Activated CD8-positive, alpha-beta memory T cell treated with anti-CD3 and anti-CD28 coated beads for 48 hours (primary cell): ENCODE data around the gene CHRNB1.
A peak's percentile ranks its signal among the peaks of the same experiment; 100 is the strongest.

Experiments
- DNase-seq, 3 experiments: peaks; one replicate each; pipeline ENCODE4 v3.0.0-alpha.2; 2020; ENCODE audit warnings: low read depth in 2 of 3, low spot score in 2 of 3

Gene CHRNB1, protein sequence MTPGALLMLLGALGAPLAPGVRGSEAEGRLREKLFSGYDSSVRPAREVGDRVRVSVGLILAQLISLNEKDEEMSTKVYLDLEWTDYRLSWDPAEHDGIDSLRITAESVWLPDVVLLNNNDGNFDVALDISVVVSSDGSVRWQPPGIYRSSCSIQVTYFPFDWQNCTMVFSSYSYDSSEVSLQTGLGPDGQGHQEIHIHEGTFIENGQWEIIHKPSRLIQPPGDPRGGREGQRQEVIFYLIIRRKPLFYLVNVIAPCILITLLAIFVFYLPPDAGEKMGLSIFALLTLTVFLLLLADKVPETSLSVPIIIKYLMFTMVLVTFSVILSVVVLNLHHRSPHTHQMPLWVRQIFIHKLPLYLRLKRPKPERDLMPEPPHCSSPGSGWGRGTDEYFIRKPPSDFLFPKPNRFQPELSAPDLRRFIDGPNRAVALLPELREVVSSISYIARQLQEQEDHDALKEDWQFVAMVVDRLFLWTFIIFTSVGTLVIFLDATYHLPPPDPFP

DNA sequence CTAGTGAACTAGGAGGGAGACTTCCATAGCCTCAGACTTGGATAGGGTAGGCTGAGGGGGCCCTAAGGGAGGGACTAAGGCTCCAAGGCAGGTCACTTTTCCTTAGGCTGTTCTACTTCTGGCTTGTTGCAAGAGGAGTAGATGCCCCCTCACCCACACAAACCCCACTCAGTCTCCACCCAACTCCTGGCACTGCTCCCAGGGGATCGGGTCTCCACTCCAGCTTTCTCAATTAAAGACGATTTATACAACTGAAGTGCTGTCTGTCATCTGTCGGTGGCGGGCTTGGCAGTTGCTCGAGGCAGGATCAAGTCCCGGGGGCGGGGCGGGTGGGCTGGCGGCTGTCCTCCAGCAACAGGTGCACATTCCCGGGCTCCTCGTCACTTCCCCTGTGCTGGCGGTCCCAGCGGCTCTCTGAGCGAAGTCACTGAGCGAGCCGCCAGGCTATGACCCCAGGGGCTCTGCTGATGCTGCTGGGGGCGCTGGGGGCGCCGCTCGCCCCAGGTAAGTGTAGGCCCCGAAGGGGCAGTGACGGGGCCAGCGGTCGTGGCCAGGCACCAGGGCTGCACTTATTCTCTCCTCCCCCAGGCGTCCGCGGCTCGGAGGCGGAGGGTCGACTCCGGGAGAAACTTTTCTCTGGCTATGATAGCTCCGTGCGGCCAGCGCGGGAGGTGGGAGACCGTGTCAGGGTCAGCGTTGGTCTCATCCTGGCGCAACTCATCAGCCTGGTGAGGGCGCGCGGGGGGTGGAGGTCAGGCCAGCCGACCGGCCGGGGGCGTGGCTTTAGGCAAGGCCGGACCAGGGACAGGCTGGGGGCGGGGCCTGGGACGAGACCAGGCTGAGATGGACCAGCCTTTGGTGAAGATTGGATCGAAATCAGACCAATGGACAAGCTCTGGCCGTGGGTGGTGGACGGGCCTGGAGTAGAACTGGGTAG, at the start of gene CHRNB1:
TSS of gene CHRNB1 (plus strand) at position 380 of the 937 bp plus-strand sequence. CDS start at position 447, 67 bp downstream.
- DNase-seq: no peak

DNA sequence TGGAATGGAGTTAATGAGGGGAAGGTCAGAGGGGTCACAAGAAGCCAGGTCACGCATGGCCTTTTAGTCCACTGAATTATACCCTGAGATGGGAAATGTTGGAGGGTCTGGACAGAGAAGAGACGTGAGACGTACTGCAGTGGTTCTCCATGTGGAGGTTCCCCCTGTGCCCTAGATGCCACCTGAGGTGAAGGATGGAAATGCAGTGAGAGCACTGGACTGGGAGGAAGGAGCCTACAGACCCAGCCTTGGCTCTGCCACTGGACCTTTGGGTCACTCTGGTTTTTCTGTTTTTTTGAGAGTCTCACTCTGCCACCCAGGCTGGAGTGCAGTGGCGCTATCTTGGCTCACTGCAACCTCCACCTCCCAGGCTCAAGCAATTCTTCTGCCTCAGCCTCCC, 48.7 kb upstream of the CHRNB1 start:
- no peak for DNase-seq

DNA sequence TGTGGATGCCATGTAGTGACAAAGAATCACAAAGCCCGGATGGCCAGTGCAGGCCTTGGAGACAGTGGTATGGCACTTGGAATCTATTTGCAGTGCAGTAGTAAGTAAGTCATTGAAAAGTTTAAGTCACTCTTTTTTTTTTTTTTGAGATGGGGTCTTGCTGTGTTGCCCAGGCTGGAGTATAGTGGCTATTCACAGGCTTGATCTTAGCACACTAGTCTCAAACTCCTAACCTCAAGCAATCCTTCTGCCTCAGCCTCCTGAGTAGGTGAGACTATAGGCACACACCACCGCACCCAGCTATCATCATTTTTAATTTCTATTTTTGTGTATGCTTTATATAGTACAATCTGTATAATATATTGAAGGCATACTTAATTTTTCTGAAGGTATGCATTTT, 46.2 kb upstream of the CHRNB1 start:
- no peak for DNase-seq

DNA sequence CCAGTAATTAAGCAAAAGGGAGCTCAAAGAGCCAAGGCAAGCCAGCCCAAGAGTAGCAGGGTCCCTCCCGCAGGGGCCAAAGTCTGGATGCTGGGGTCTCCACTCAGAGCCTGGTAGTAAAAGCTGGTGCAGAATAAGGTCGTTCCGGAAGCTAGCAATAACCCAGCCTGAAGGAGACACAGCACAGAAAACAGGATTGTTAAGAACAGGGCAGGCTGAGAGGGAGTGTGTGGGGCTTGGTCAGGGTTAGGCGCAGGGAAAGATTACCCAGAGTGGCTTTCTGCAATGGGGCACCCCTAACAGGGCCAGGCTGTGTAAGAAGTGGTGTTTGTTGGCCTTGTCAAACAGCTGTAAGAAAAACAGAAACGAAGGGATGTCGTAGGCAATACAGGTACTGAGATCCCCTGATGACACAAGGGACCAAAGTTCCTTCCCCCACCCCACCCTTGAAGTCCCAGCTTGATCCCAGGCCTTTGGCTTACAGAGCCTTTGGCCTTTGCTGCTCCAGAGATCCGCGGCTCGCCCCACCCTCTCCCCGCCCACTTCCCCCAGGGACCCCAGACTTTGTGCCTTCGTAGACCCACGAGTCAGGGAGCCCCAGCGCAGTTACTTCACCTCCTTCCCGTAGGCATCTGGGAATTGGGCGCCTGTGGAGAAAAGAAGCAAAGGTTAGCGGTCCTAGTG, 41.7 kb upstream of the CHRNB1 start:
- no peak for DNase-seq

DNA sequence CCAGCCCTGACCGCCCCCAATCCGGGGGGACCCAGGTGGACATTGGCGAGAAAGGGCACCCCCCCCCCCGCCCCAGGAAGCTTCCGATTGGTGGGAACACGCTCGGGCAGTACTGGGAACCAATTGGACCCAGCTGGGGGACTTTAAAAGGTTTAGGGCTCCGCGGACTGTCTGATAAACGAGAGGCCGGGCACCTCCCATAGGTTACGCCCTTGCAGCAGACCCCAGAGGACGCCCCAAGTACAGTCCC, 41.2 kb upstream of the CHRNB1 start:
- no peak for DNase-seq

DNA sequence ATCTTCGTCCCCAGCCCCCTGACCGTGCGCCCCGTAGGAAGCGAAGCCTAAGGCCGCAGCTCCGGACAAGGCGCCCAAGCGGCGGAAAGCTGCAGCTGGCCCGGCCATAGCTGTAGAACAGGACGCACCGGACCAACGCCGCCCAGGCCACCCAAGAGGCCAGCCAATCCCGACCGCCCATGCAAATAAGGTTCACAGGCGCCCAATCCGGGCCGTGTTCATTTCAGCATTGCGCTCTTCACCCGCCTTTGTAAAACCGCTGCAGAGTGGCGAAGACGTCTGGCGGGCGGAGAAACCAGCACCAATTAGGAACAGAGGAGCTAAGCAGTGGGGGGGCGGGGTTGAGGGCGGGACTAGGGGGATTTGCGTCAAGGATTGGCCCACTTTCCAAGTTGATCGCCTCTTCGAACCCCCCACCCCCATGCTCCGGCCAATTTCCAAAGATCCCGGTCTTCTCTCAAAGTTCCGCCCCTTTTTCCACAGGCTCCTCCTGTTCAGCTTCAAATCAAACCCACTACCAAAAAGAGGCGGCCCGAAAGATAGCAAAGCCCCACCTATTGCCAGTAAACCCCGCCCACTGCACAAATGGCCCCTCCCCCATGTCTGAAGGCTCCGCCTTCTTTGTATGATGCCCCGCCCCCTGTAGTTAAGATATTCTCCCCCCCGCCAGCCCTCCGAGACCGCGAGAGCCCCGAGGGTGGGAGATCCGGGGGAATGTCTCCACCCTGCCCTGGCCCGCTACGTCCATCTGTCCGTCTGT, 40.7 kb upstream of the CHRNB1 start, which contains the start of gene TMEM256:
TSS of gene TMEM256 (minus strand) at position 121 of the 760 bp plus-strand sequence. CDS start at position 108, 13 bp downstream.
- peak; percentile 85 to 87 (median 86) for DNase-seq

DNA sequence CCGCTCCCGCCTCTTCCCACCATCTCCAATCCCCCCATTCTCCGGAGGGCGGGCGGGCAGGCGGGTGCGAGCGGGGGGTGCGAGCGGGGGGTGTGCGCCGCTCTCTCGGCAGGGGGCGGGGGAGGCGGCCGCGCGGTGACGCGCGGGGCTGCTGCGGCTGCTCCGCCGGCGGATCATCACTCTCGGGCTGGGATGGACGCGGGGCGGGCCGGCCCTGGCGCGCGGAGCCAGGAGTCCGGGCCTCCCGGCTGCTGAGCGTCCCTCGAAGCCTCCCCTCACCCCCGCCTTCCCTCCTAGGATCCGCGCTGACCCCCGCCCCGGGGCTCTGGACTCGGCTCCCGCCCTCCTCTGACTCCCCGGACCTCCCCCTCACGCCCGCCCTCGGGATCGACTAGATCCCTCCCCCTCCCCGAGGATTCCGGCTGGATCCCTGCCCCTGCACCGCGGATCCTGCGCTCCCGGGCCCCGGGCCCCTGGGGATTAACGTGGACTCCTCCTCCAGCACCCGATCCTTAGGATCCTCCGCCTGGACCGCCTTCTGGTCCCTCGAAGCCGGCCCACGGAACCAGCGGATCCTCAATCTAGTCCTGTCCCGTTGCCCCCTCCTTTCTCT, 40.0 kb upstream of the CHRNB1 start:
- peak in 1 of 3 experiments; percentile 38 for DNase-seq

DNA sequence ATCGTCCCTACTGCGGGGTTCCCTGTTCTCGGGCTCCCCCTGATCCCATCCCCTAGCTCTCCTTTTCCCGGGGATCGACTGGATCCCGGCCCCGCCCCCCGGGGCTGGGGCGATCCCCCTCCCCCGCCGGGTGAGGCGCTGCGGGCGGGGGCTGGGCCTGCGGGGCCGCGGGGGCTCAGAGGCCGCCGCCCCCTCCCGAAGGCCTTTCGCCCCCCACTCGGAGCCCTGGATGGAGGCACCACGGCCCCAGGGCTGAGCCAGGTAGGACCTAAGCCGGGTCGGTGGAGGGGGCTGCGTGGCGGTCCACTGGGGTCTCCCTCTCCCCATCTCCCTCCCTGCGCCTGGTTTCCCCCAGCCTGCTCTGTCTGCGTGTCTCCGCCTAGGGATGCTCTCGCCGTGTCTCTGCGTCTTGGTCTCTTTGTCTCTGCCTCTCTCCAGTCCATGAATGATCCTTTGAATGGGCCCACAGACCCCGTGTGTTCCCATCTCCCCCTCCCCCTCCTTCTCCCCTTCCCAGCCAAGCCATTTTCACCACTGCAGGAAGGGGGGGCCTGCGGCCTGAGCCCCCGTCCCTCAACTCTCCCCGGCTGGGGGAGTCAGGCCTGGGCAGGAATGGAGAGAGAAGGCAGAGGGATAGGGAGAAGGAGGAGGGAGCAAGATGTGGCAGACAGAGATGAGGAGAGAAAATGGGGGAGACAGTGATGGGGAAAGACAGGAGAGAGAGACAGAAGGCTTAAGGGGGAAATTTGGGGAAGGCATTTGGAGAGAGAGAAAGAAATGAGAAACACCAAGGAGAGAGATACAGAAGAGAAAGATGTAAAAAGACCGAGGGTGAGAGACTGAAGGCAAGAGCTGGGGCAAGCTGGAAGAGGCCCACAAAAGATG, 39.3 kb upstream of the CHRNB1 start:
- no peak for DNase-seq

DNA sequence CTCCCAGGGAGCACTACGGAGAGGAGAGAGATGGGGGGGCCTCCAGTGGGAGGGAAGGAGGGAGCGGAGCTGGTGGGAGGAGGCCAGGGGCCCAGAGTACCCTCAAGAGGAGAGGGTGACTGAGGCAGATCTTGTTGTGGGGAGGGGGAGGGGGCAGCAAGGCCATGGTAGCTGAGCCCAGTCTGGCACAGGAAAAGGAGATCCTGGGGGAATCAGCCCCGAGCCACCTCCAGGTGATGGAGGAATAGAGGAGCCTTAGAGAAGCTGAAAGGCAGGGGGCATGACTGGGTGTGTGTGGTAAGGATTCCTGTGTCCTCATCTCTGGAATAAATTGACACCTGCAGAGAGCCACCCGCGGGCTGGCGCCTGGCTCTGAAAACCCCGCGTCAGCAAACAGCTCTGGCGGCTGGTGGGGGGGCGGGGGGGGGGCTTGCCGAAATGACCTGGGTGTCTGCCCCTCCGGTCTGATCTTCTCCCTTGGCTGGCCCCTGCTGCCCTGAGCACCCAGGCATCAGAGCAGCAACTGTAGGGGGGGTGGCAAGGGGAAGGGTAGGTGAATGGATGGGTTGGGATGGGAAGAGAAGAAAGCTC, 38.5 kb upstream of the CHRNB1 start:
- no peak for DNase-seq

DNA sequence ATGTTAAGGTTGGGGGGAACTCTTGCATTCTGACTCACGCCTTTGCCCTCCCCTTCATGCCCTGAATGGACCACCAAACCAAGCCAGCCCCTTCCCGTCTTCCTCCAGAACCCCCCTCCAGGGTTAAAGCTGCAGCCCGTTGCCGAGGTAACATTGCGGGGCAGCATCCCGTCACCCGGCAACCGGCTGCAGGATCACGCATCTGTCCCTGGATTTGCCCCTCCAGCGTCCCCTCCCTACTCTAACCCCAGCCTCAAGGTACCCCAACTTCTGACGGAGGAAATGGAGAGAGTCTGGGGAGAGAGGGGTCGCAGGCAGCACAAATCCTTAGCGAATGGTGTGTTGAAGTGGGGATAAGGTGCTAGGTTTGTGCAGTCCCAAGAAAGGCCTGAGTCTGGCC, 37.8 kb upstream of the CHRNB1 start:
- DNase-seq: no peak

DNA sequence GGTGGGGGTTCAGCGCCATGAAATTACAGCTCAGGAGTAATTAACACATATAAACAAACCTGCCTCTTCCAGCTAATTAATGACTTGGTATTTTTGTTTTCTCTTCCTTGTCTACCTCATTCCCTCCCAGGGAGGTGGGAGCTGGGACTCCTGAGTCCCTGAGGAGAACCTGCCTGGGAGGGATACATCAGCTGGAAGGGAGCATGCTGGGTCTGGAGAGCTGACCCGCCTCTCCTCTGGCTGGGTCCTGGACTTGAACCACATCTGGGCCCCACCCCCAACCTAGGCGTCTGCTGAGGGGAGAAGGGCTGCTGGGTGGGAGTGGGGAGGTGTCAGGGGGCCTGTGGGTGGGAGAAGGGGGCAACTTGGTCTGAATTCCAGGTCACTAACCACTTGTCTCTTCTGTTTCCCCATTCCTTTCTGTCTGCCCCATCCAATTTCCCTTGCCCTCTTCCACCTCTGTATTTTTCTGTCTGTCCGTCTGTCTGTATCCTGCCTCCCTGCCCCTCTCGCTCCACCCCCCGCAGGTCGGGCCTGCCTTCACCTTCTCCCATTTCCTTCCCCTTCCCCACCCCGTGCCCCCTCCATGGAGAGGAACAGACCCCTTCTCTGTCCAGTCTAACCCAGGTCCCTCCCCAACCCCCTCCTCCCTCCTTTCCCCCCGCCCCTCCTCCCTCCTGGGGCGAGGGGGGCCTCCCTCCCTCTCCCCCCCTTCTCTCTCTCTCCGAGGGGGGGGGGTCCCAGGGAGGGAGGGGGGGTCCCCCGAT, 37.2 kb upstream of the CHRNB1 start, which contains the start of gene NLGN2:
TSS of gene NLGN2 (plus strand) at position 361 of the 767 bp plus-strand sequence. CDS start 411 bp downstream, outside the sequence.
- no peak for DNase-seq

DNA sequence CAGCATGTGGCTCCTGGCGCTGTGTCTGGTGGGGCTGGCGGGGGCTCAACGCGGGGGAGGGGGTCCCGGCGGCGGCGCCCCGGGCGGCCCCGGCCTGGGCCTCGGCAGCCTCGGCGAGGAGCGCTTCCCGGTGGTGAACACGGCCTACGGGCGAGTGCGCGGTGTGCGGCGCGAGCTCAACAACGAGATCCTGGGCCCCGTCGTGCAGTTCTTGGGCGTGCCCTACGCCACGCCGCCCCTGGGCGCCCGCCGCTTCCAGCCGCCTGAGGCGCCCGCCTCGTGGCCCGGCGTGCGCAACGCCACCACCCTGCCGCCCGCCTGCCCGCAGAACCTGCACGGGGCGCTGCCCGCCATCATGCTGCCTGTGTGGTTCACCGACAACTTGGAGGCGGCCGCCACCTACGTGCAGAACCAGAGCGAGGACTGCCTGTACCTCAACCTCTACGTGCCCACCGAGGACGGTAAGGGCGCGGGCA, 36.6 kb upstream of the CHRNB1 start:
- DNase-seq: no peak

DNA sequence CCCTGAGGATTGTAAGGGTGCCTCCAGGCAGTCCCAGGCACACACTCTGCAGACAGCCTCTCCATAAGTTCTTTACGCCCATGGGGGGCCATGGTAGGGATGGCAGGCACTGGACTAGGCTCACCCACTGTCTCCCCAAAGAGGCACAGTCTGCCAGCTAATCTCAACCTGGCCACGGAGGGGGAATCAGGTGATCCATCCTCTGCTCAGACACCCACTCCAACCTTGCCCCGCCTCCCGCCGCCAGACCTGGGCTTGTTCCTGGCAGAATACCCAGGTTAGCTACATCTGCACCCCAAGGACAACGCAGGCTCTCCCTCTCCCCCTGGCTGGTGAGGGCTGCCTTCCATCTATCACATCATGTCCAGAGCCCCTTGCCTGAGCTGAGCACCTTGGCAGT, 36.0 kb upstream of the CHRNB1 start:
- no peak for DNase-seq

DNA sequence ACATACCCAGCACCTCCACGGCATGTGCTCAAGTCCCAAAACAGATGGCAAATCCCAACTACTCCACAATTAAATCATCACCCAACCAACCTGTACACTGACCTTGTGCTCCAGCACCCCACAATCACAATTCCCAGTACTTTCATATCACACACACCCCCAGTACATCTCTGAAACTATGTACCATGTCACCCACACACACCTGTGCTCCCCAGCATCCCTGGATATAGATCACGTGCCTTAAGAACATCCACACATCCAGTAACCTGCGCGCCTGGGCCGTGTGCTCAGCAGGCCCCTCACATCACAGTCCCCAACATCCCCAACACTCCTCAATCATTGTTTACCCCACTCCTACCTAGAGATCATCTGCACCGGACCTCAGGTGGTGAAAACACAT, 35.1 kb upstream of the CHRNB1 start:
- DNase-seq: no peak

DNA sequence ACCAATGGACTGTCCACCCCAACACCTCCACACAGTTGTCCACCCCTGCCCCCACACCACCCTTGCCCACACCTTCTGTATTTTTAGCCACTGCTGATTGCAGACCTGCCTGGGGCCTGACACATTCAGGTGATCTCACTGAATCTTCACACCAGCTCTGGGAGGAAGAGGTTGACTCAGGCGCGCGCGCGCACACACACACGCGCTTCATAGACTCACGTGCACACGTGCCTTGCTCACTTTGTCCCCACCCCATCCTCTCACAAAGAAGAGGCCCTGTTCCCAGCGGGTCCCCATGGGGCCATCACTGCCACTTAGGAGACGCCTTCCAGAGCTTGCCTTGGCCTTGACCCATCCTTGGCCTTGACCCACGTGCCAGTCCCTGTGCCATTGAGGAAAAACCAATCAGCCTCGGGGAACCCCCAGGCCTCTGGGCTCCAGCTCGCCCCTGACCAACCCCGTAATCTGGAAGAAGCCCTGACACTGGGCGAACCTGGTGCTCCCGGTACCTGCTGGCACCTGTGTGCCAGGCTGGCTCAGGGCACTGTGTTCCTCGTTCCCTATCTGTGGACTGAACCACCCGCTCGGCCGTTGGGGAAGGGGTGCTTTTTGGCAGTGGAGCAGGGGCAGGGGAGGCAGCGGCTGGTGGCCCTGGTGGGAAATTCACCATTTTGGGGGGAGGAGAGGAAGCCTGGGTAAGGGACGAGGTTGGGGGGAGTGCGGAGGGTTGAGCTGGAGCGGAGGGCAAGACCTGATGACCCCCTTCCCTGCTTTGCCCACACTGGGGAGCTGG, 34.0 kb upstream of the CHRNB1 start:
- DNase-seq: no peak

DNA sequence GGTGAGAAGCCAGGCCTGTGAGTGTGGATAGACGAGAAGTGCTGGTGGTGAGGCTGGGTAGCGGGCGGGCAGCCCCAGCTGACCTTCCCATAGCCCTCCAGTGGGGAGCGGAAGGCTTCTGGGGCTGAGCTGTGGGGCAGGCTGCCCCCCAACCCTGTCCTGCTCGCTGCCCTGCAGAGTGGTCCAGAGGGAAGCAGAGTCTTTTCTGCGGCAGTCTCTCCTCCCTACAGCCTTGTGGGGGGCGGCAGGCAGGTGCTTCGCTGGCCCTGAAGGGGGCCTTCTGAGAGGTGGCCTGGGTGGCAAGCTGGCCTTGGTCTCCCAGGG, 33.5 kb upstream of the CHRNB1 start:
- no peak for DNase-seq

DNA sequence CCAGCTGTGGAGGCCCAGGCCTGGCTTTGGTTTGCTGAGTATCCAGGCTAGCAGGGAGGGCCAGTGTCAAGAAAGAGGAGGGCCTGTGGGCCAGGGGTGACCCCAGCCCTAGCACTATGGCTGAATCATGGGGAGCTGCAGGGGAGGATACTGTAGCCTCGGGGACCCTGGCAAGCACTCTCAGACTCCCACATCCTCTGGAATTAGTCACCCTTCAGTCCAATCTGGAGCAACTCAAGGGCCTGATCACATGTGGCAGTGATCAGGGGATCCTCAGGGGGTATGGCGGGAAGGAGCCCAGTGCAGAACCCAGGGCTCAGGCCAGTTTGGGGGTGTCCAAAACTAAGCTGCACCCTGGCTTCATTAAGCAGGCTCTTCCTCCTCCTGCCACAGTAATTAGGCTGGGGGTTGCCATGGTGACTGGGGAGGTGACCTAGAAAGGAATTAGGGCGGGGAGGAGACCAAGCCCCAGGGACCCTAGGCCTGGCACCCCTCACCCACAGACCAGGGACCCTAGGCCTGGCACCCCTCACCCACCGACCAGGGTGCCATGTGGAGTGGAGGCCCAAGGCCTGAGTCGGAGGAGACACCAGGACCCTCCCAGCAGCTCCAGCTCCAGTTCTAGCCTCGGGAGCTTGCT, 31.4 kb upstream of the CHRNB1 start:
- DNase-seq: no peak
